Astrocyte (in vitro differentiated cells and primary cell): ENCODE results near the gene MYO16.

Experiments used
- EZH2 ChIP-seq: IDR thresholded peaks from 2 replicates; pipeline ENCODE4 v1.6.1; 2012; ENCODE audit warnings: mild to moderate bottlenecking, low read length, inconsistent platforms; ENCODE audit not compliant: insufficient read depth
- TF ChIP-seq, protein P1 (sequence below): IDR thresholded peaks from 2 replicates; pipeline ENCODE4 v1.5.1; 2011; ENCODE audit warnings: low read depth, mild to moderate bottlenecking, inconsistent platforms, low read length, moderate library complexity; ENCODE audit not compliant: insufficient read depth

DNA sequence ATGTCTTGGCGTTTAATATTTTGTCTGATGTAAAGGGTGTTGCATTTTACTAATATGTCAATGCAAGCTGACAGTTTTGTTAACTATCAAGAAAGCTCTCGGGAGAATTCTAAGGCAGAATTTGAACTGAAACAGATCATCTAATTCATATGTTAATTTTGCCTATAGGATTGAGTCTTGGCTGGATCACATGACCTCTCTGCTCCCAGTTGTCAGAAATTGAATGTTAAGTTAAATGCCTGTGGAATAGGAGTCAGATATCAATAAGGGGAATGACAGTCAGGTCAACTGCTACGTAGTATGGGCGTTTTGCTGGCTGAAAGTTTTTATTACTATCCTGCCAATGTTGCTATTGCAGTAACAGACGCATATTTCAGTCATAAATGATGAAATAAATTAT lies 358.5 kb downstream of the MYO16 start:
- TF ChIP-seq, protein P1, sequence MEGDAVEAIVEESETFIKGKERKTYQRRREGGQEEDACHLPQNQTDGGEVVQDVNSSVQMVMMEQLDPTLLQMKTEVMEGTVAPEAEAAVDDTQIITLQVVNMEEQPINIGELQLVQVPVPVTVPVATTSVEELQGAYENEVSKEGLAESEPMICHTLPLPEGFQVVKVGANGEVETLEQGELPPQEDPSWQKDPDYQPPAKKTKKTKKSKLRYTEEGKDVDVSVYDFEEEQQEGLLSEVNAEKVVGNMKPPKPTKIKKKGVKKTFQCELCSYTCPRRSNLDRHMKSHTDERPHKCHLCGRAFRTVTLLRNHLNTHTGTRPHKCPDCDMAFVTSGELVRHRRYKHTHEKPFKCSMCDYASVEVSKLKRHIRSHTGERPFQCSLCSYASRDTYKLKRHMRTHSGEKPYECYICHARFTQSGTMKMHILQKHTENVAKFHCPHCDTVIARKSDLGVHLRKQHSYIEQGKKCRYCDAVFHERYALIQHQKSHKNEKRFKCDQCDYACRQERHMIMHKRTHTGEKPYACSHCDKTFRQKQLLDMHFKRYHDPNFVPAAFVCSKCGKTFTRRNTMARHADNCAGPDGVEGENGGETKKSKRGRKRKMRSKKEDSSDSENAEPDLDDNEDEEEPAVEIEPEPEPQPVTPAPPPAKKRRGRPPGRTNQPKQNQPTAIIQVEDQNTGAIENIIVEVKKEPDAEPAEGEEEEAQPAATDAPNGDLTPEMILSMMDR, result no peak
- TF ChIP-seq EZH2, result no peak
